HEK293 (cell line): ENCODE measurements around the gene MAGEH1.

ENCODE experiments used
- YY1 ChIP-seq: fragments of 450-650 bp; formaldehyde crosslinking; IDR thresholded peaks from 2 replicates; pipeline ENCODE4 v1.5.1; 2018; ENCODE audit warnings: missing biosample characterization, missing genetic modification characterization
- ZNF274 ChIP-seq, 2 experiments: fragments of 200-500 bp in 1 of 2; fragments of 450-650 bp in 1 of 2; sonication (Bioruptor generic) in 1 of 2; formaldehyde crosslinking in 1 of 2; IDR thresholded peaks; 2 replicates each; pipeline versions ENCODE4 v1.5.1 to v1.6.1; 2014 to 2016; ENCODE audit warnings: borderline replicate concordance in 1 of 2, inconsistent platforms in 1 of 2, low read length in 1 of 2, missing biosample characterization in 1 of 2, missing genetic modification characterization in 1 of 2
- TF ChIP-seq, protein P1 (sequence below): fragments of 450-650 bp; formaldehyde crosslinking; IDR thresholded peaks from 2 replicates; pipeline ENCODE4 v1.5.1; 2016; ENCODE audit warnings: missing biosample characterization, missing genetic modification characterization
- TF ChIP-seq, protein P2 (sequence below): fragments of 450-650 bp; formaldehyde crosslinking; IDR thresholded peaks from 2 replicates; pipeline ENCODE4 v1.5.1; 2016; ENCODE audit warnings: missing biosample characterization, missing genetic modification characterization

DNA sequence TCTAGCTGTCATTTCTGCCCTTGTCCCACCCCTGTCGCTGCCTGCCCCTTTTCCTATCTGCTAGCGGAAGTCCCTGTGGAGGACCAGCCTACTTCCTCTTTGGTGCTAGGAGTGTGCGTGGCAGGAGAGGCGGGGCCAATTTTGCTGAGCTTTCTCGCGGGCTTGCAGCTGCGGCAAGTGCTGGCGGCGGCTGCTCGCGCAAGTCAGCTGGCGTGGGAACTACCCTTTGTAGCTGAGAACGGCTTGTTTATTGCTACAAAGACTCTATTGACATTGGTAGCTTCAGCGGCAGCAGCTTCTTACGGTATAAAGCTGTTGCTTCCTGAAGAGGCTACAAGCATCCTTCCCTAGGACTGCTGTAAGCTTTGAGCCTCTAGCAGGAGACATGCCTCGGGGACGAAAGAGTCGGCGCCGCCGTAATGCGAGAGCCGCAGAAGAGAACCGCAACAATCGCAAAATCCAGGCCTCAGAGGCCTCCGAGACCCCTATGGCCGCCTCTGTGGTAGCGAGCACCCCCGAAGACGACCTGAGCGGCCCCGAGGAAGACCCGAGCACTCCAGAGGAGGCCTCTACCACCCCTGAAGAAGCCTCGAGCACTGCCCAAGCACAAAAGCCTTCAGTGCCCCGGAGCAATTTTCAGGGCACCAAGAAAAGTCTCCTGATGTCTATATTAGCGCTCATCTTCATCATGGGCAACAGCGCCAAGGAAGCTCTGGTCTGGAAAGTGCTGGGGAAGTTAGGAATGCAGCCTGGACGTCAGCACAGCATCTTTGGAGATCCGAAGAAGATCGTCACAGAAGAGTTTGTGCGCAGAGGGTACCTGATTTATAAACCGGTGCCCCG lies at the start of gene MAGEH1:
- TF ChIP-seq, protein P1, sequence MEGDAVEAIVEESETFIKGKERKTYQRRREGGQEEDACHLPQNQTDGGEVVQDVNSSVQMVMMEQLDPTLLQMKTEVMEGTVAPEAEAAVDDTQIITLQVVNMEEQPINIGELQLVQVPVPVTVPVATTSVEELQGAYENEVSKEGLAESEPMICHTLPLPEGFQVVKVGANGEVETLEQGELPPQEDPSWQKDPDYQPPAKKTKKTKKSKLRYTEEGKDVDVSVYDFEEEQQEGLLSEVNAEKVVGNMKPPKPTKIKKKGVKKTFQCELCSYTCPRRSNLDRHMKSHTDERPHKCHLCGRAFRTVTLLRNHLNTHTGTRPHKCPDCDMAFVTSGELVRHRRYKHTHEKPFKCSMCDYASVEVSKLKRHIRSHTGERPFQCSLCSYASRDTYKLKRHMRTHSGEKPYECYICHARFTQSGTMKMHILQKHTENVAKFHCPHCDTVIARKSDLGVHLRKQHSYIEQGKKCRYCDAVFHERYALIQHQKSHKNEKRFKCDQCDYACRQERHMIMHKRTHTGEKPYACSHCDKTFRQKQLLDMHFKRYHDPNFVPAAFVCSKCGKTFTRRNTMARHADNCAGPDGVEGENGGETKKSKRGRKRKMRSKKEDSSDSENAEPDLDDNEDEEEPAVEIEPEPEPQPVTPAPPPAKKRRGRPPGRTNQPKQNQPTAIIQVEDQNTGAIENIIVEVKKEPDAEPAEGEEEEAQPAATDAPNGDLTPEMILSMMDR (tag by site-specific recombination): no peak
- TF ChIP-seq YY1 (tag by site-specific recombination) (no peak), ZNF274 (IDR thresholded peaks at IDR 0.05; ENCODE audit: low read length) (no peak), ZNF274 (tag by site-specific recombination; IDR thresholded peaks at IDR 0.05; ENCODE audit: borderline replicate concordance) (no peak)
- TF ChIP-seq, protein P2, sequence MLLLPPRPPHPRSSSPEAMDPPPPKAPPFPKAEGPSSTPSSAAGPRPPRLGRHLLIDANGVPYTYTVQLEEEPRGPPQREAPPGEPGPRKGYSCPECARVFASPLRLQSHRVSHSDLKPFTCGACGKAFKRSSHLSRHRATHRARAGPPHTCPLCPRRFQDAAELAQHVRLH (tag by site-specific recombination): no peak
